ENCODE data around the gene BAD. TPM values are rescaled to one million over a fixed set of nuclear protein-coding genes. Genes with fewer than 3 reads are reported as not detected.
A peak's percentile ranks its signal among the peaks of the same experiment; 100 is the strongest.

The BAD gene
- total and polyA plus RNA-seq, 10 of the 15 experiments (the other 5 are each of a cell fraction or from before 2014, with no cell fraction given), result 1.5 to 67.2 (median 39.6) TPM

DNA sequence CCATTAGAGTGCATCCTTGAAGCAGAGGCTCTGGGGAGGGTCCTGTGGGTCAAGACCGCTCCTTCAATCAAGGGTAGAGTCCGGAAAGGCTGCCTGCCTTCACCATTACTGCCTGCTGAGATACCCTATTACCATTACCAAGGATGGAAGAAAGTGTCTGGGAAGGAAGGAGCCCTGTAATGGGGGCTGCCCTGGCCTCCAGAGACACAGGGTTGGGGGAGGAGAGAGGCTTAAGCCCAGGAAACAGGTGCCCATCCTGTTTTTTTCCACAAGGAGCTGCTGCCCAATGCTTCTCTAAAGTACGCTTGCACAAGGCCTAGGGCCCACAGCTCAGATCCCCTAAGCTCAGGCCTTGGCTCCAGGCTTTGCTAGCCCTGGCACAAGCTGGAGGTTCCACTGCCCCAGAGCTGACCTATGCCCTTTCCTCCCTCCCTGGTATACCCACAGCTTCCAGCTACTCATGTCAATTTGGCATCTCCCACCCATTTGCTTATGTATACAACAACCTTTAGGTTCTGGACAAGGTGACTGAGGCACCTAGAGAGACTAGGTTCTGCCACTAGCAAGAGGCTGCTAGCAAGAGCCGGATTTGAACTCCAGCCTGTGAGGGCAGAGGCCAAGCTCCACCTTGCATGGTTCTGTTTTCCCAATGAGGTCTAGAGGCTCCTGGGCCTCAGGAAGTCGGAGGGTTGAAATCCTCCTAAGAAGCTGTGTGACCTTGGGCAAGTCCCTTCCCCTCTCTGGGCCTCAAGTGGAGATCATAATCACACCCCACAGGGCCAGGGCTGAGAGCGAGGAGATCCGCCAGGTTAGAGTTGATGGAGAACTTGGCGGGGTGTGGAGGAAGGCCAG is 34.7 kb downstream of the BAD start:
- no TSS peak for BruUV-seq (replicated peaks)
- Histone ChIP-seq H3K4me1 (ENCODE audit: control insufficient read depth, insufficient read depth, low read length) (peaks cover 10% of the 10 kb centered on the region), H4K20me1 (ENCODE audit: control insufficient read depth, insufficient read depth) (no peaks in the 10 kb centered on the region), H2AFZ (ENCODE audit: control insufficient read depth, low read depth, low read length) (no peak overlapping the region), H3K27me3 (replicated peaks in 1 of 2; ENCODE audit: control insufficient read depth in 2 of 2, insufficient read depth in 2 of 2, low read length in 1 of 2) (no peaks in the 10 kb centered on the region), H3K9me3 (replicated peaks; ENCODE audit: control insufficient read depth, insufficient read depth, low read length) (no peaks in the 10 kb centered on the region), H3K36me3 (ENCODE audit: control insufficient read depth in 2 of 2, insufficient read depth in 2 of 2, low read length in 1 of 2) (peaks cover 0 to 2% of the 10 kb centered on the region in 2 experiments; a peak in 2 of 4 replicates), H3K27ac (ENCODE audit: control insufficient read depth, insufficient read depth) (no peak overlapping the region), H3K9ac (ENCODE audit: control insufficient read depth, insufficient read depth, low read length) (no peak overlapping the region), H3K4me3 (no peak overlapping the region), H3K79me2 (ENCODE audit: control insufficient read depth, insufficient read depth, low read length) (peaks cover 17% of the 10 kb centered on the region), H3K4me2 (ENCODE audit: control insufficient read depth, insufficient read depth) (no peak overlapping the region)
- 51% methylated on average over 8 of the region's 8 CpGs for WGBS (ENCODE audit: insufficient coverage, insufficient replicate concordance, low lambda C conversion rate, missing lambda C conversion rate)
- TF ChIP-seq SIN3A (IDR thresholded peaks at IDR 0.05; ENCODE audit: low read depth, low read length) (no peak), NFXL1 (IDR thresholded peaks at IDR 0.05; ENCODE audit: borderline replicate concordance) (peak; percentile 87; the same call in 1 of the 2 replicates), SMARCA5 (IDR thresholded peaks at IDR 0.05) (peak; percentile 69; the same call in 1 of the 2 replicates), ZBTB4 (CRISPR knock-in tag; IDR thresholded peaks at IDR 0.05) (no peak)
- CTCF ChIA-PET, result interaction anchor here (0.7 to 4.8 kb wide), 8 partner anchors 9 to 92 kb away, joined by 4 to 64 read pairs (median 7); partner anchors contain the start of genes CATSPERZ, FERMT3, FKBP2 and NUDT22
- RAD21 ChIA-PET (ENCODE audit: unreplicated experiment), result interaction anchor here (0.7 to 3.1 kb wide), 4 partner anchors 9 to 55 kb away, joined by 3 to 30 read pairs (median 6); partner anchors contain the start of genes CATSPERZ, FERMT3 and FKBP2
- in situ Hi-C loops (cut with MboI), result loop anchor here (25.0 kb wide), 1 partner anchor 1613 kb away; the partner anchor contains the start of genes CFL1, EFEMP2 and MUS81
- intact Hi-C loops (cut with micrococcal nuclease; ENCODE audit: unreplicated experiment), result loop anchor here (2.0 kb wide), 2 partner anchors 19 to 51 kb away; partner anchors contain the start of gene CATSPERZ
- ATAC-seq (no peak), FAIRE-seq (peak; percentile 27), DNase-seq (ENCODE audit: low read depth, low spot score) (no peak)
- POLR2A ChIA-PET, result interaction anchor here (0.6 to 1.8 kb wide), 9 partner anchors 9 to 53 kb away, joined by 3 to 9 read pairs (median 4); partner anchors contain the start of genes FKBP2, NUDT22 and TRPT1
- SMC1A ChIA-PET (ENCODE audit: uncharacterized antibody, unreplicated experiment), result interaction anchor here (0.7 to 1.2 kb wide), 3 partner anchors 20 to 51 kb away, joined by 3 to 5 read pairs (median 3); no protein-coding TSS in a partner anchor
